Embryonic facial prominence (tissue), 1 donor: ENCODE data around the gene TRIM75.
"Not testable (repeated sequence)": the region's sequence is repeated elsewhere in the genome, so short reads cannot be mapped to it uniquely, and the experiment has no call there.

ENCODE experiments used
- DNase-seq: peaks from one replicate; pipeline ENCODE4 v3.0.0-alpha.2; 2016; ENCODE audit errors: extremely low spot score

TRIM75 gene

DNA sequence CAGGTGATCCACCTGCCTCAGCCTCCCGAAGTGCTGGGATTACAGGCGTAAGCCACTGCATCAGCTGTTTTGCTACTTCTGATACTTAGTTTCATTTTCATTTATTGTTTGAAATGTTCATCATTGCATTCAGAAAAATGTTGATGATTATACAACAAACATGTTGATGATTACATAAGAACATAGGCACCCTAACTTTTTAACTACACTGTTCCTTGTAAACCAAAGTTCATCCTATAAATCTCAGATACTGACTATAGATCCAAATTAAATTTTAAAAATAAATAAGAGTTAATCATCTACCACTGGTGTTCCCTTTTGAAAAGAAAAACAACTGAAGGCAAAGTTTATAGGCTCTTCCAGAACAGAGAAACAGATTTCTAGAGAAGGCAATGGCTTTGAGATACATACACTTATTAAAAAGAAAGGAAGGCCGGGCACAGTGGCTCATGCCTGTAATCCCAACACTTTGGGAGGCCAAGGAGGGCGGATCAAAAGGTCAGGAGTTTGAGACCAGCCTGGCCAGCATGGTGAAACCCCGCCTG, 23.4 kb downstream of the TRIM75 start:
- no peak for DNase-seq

- DNase-seq = no peak
Observed at GRCh38 chr4:165079476-165079875, 25.8 kb downstream of the TRIM75 start.

DNA sequence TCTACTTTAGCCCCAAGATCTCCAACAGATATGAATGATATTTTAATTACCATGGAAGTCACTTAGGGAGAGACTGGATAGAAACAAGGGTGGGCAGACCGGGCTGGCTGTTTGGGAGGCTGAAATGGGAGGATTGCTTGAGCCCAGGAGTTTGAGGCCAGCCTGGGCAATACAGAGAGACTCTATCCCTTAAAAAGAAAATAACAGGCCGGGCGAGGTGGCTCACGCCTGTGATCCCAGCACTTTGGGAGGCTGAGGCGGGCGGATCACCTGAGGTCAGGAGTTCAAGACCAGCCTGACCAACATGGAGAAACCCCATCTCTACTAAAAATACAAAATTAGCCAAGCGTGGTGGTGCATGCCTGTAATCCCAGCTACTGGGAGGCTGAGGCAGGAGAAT, 31.1 kb downstream of the TRIM75 start:
- DNase-seq = not testable (repeated sequence)

GRCh38 chr4:165085946-165086345, 32.3 kb downstream of the TRIM75 start:
- no peak for DNase-seq

- DNase-seq = no peak
Observed at GRCh38 chr4:165088366-165088765, 34.7 kb downstream of the TRIM75 start.

- not testable (repeated sequence) for DNase-seq
Observed at GRCh38 chr4:165092187-165092586, 38.5 kb downstream of the TRIM75 start.

GRCh38 chr4:165094873-165095272, 41.2 kb downstream of the TRIM75 start:
- no peak for DNase-seq

DNA sequence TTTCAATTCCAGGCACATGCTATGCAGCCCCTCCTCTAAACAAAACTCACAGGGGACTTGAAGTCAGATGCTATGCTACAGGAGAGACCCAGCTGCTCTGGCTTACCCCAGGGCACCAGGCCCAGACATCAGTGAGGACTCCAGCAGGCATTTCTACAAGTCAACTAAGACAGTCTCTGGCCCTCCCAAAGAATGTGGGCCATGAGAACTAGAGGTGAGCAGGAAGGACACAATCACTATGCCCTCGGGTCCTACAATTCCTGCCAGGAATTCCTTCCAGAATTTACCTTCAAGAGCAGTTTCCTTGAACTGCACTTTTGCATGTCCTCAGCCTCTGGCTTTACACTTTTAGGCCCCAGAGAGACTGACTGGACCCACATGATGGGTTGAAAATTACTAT, 41.6 kb downstream of the TRIM75 start:
- DNase-seq = no peak

- DNase-seq = no peak
Observed at GRCh38 chr4:165096776-165097175, 43.1 kb downstream of the TRIM75 start.

- no peak for DNase-seq
Observed at GRCh38 chr4:165101641-165102040, 48.0 kb downstream of the TRIM75 start.

DNA sequence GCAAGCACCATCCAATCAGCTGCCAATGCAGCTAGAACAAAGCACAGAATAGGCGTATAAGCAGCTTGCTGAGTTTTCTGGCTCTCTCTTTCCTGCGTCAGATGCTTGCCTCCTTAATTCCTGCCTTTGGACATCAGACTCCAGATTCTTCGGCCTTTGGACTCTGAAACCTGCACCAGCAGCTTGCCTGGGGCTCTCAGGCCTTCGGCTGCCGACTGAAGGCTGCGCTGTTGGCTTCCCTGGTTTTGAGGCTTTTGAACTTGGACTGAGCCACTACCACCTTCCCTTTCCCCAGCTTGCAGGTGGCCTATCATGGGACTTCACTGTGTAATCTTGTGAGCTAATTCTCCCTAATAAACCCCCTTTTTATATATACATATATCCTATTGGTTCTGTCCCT, 52.9 kb downstream of the TRIM75 start:
- no peak for DNase-seq
